Loucy (cell line): ENCODE results near the gene RUNDC3A.
A peak's percentile ranks its signal among the peaks of the same experiment; 100 is the strongest.
"Not testable (repeated sequence)": the region's sequence is repeated elsewhere in the genome, so short reads cannot be mapped to it uniquely, and the experiment has no call there.

ENCODE experiments used
- H2AFZ ChIP-seq: fragments of 200-600 bp; sonication (generic); 2 replicates; pipeline ENCODE4 v1.6.0; 2016; ENCODE audit warnings: antibody characterized with exemption, mild to moderate bottlenecking, low read length, moderate library complexity
- H3F3A ChIP-seq: fragments of 200-600 bp; 2 replicates; pipeline ENCODE4 v1.6.0; 2016; ENCODE audit warnings: antibody characterized with exemption, low read depth, mild to moderate bottlenecking
- H3K27me3 ChIP-seq: fragments of 200-600 bp; sonication (generic); 2 replicates; pipeline ENCODE4 v1.6.1; 2014; ENCODE audit warnings: low read length, mild to moderate bottlenecking; ENCODE audit not compliant: insufficient read depth, poor library complexity, severe bottlenecking
- H3K36me3 ChIP-seq: fragments of 200-600 bp; sonication (generic); 2 replicates; pipeline ENCODE4 v1.6.1; 2016; ENCODE audit warnings: low read length; ENCODE audit not compliant: insufficient read depth
- H3K4me1 ChIP-seq: fragments of 200-600 bp; sonication (generic); 2 replicates; pipeline ENCODE4 v1.5.1; 2014; ENCODE audit warnings: low read length, mild to moderate bottlenecking; ENCODE audit not compliant: insufficient read depth, poor library complexity, severe bottlenecking
- H3K4me2 ChIP-seq: fragments of 200-600 bp; sonication (generic); 2 replicates; pipeline ENCODE4 v1.6.0; 2014; ENCODE audit warnings: antibody characterized with exemption, low read length, low read depth, mild to moderate bottlenecking; ENCODE audit not compliant: poor library complexity, severe bottlenecking
- H3K4me3 ChIP-seq: fragments of 200-600 bp; sonication (generic); 2 replicates; pipeline ENCODE4 v1.5.1; 2014; ENCODE audit warnings: low read length, mild to moderate bottlenecking, mixed read lengths; ENCODE audit not compliant: poor library complexity, severe bottlenecking
- H3K79me2 ChIP-seq: fragments of 200-600 bp; sonication (generic); 2 replicates; pipeline ENCODE4 v1.6.1; 2014; ENCODE audit warnings: low read length; ENCODE audit not compliant: insufficient read depth
- H3K9ac ChIP-seq: fragments of 200-600 bp; sonication (generic); 2 replicates; pipeline ENCODE4 v1.6.0; 2014; ENCODE audit warnings: mild to moderate bottlenecking, low read depth, low read length, moderate library complexity; ENCODE audit not compliant: poor library complexity, severe bottlenecking
- H3K9me2 ChIP-seq: fragments of 200-600 bp; sonication (generic); replicated peaks from 2 replicates; pipeline ENCODE4 v1.6.1; 2016; ENCODE audit warnings: low read depth, low read length, mixed read lengths
- H3K9me3 ChIP-seq: fragments of 200-600 bp; sonication (generic); 2 replicates; pipeline ENCODE4 v1.6.1; 2014; ENCODE audit warnings: mild to moderate bottlenecking, antibody characterized with exemption, low read length, low read depth; ENCODE audit not compliant: insufficient read depth
- H4K20me1 ChIP-seq: fragments of 200-600 bp; sonication (generic); 2 replicates; pipeline ENCODE4 v1.6.0; 2014; ENCODE audit warnings: antibody characterized with exemption, low read length, mild to moderate bottlenecking; ENCODE audit not compliant: insufficient read depth, poor library complexity, severe bottlenecking
- EZH2phosphoT487 ChIP-seq: fragments of 200-600 bp; IDR thresholded peaks from 2 replicates; pipeline ENCODE4 v1.6.1; 2018; ENCODE audit warnings: antibody characterized with exemption, mild to moderate bottlenecking, moderate library complexity, borderline replicate concordance
- TF ChIP-seq, protein P1 (sequence below): fragments of 200-600 bp; sonication (generic); conservative IDR thresholded peaks from 2 replicates; pipeline ENCODE4 v1.5.1; 2014; ENCODE audit warnings: mild to moderate bottlenecking, antibody characterized with exemption, low read length

The RUNDC3A gene

DNA sequence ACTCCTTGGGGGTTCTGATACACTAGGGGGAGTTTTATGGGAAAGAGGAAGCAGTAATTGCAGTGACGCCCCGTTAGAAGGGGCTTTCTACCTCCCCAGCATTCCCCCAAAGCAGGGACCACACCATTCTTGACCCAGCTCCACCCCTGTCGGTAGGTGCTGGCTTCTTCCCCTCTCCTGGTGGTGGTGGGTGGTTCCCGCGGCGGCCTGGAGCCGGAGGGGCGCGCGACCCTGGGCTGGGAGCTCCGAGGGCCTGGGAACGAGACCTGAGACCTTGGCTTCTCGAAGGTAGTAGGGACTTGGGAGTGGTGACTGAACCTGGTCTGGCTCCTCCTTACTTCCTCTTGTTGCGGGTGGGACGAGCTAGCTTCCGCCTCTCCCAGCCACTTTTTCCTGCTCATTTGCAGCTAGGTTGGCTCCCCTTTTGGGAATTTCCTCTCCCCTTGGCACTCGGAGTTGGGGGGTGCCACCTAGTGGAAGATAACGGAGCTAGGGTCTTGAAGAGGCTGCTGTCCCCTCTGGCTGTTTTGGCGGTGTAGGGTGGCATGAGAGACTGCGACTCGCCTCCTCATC, 37.1 kb downstream of the RUNDC3A start:
- H3F3A ChIP-seq, result no peaks in the 10 kb centered on the region
- H3K4me3 ChIP-seq, result peak overlapping the region; percentile 76
- no peaks in the 10 kb centered on the region for H3K36me3 ChIP-seq
- no peaks in the 10 kb centered on the region for H3K9me2 ChIP-seq
- TF ChIP-seq EZH2phosphoT487, result no peak
- TF ChIP-seq, protein P1, sequence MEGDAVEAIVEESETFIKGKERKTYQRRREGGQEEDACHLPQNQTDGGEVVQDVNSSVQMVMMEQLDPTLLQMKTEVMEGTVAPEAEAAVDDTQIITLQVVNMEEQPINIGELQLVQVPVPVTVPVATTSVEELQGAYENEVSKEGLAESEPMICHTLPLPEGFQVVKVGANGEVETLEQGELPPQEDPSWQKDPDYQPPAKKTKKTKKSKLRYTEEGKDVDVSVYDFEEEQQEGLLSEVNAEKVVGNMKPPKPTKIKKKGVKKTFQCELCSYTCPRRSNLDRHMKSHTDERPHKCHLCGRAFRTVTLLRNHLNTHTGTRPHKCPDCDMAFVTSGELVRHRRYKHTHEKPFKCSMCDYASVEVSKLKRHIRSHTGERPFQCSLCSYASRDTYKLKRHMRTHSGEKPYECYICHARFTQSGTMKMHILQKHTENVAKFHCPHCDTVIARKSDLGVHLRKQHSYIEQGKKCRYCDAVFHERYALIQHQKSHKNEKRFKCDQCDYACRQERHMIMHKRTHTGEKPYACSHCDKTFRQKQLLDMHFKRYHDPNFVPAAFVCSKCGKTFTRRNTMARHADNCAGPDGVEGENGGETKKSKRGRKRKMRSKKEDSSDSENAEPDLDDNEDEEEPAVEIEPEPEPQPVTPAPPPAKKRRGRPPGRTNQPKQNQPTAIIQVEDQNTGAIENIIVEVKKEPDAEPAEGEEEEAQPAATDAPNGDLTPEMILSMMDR, result peak; percentile 83
- H3K79me2 ChIP-seq, result no peaks in the 10 kb centered on the region
- H4K20me1 ChIP-seq, result no peaks in the 10 kb centered on the region
- peak overlapping the region; percentile 74 for H3K4me2 ChIP-seq
- H3K4me1 ChIP-seq, result peaks cover 5% of the 10 kb centered on the region
- no peaks in the 10 kb centered on the region for H3K9me3 ChIP-seq
- no peaks in the 10 kb centered on the region for H3K27me3 ChIP-seq
- peak overlapping the region; percentile 66 for H2AFZ ChIP-seq
- H3K9ac ChIP-seq, result peak overlapping the region; percentile 56

DNA sequence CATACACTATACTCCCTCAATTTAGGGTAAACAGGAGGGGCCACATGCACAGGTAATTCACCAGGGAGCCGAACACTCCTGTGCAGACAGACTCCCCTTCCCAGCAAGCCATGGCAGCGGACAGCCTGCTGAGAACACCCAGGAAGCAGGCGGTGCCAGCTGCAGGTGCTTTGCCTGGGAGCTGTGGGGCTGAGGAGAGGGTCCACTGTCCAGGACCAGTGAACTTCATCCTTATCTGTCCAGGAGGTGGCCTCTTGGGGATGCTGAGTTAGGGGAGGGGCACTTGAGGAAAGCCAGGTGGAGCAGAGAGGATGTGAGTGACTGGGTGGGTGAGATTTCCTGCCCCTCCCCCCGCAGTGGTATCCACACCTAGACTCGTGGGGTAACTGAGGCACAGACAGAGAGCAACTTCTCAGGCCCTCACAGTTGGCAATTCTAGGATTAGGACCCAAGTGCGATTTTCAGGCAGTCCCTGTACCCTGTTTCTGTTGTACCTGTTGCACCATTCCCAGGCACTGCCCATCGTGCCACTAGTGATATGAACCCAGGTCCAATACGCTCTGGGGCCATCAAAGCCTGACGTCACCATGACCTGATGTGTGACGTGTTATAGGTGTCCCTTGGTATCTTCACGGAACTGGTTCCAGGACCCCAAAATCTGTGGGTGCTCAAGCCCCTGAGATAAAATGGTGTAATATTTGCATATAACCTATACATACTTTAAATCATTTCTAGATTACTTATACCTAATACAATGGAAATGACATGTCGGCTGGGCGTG, 37.9 kb downstream of the RUNDC3A start:
- no peaks in the 10 kb centered on the region for H3K9me2 ChIP-seq
- H3K27me3 ChIP-seq, result no peaks in the 10 kb centered on the region
- no peaks in the 10 kb centered on the region for H3K36me3 ChIP-seq
- H3K4me2 ChIP-seq, result peak overlapping the region; percentile 74
- no peaks in the 10 kb centered on the region for H3F3A ChIP-seq
- H3K9me3 ChIP-seq, result no peaks in the 10 kb centered on the region
- peak overlapping the region; percentile 76 for H3K4me3 ChIP-seq
- no peaks in the 10 kb centered on the region for H3K79me2 ChIP-seq
- no peak overlapping the region for H2AFZ ChIP-seq
- H4K20me1 ChIP-seq, result no peaks in the 10 kb centered on the region
- no peak overlapping the region for H3K9ac ChIP-seq
- peaks cover 5% of the 10 kb centered on the region for H3K4me1 ChIP-seq
- no peak for TF ChIP-seq EZH2phosphoT487
- TF ChIP-seq, protein P1, result no peak

DNA sequence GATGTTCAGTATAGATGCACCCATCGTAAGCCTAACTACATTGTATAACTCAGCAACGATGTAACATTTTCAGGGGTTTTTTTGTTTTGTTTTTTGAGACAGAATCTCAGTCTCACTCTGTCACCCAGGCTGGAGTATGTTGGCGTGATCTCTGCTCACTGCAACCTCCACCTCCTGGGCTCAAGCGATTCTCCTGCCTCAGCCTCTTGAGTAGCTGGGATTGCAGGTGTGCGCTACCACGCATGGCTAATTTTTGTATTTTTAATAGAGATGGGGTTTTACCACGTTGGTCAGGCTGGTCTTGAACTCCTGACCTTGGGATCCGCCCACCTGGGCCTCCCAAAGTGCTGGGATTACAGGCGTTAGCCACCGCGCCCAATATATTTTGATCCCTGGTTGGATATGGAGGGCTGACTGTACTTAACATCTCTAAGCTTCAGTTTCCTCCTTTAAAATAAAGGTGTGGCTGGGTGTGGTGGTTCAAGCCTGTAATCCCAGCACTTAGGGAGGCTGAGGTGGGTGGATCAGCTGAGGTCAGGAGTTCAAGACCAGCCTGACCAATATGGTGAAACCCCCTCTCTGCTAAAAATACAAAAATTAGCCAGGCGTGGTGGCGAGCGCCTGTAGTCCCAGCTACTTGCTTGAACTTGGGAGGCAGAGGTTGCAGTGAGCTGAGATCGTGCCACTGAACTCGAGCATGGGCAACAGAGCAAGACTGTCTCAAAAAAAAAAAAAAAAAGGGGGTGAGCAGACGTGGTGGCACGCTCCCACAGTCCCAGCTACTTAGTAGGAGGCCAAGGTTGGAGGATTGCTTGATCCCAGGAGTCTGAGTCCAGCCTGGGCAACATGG, 39.0 kb downstream of the RUNDC3A start:
- H3K4me3 ChIP-seq, H3F3A ChIP-seq, H3K4me2 ChIP-seq, H3K79me2 ChIP-seq, H3K9me3 ChIP-seq, H4K20me1 ChIP-seq, H2AFZ ChIP-seq, H3K27me3 ChIP-seq, H3K4me1 ChIP-seq, H3K9me2 ChIP-seq, H3K9ac ChIP-seq, H3K36me3 ChIP-seq: not testable (repeated sequence)
